ENCODE data around the gene CT45A1. TPM values are rescaled to one million over a fixed set of nuclear protein-coding genes. Genes with fewer than 3 reads are reported as not detected.
"Not testable (repeated sequence)": the region's sequence is repeated elsewhere in the genome, so short reads cannot be mapped to it uniquely, and the experiment has no call there.

Gene CT45A1
- polyA plus RNA-seq, 1 experiment, result not detected

- ChIA-PET CTCF (no interaction called here), POLR2A (no interaction called here)
- no peak for TF ChIP-seq CTCF (IDR thresholded peaks at IDR 0.05; ENCODE audit: low read depth, low read length)
- no peak overlapping the region for H3K4me3 ChIP-seq (ENCODE audit: low read depth, low read length)
- no peak overlapping the region for H3K27ac ChIP-seq (ENCODE audit: low read depth, low read length)
- no peaks in the 10 kb centered on the region for H3K27me3 ChIP-seq (ENCODE audit: control insufficient read depth, insufficient read depth, low read length)
- H3K9me3 ChIP-seq (ENCODE audit: control insufficient read depth, insufficient read depth, low read length), result no peaks in the 10 kb centered on the region
- DNase-seq (ENCODE audit: low read depth, low spot score), result no peak
Measured at GRCh38 chrX:135741192-135741715, 27.8 kb downstream of the CT45A1 start.

GRCh38 chrX:135744739-135745138 is 31.3 kb downstream of the CT45A1 start:
- POLR2A ChIA-PET; H3K27ac ChIP-seq (ENCODE audit: low read depth, low read length); DNase-seq (ENCODE audit: low read depth, low spot score); H3K4me3 ChIP-seq (ENCODE audit: low read depth, low read length); H3K27me3 ChIP-seq (ENCODE audit: control insufficient read depth, insufficient read depth, low read length); CTCF ChIA-PET; H3K9me3 ChIP-seq (ENCODE audit: control insufficient read depth, insufficient read depth, low read length): not testable (repeated sequence)

- H3K27me3 ChIP-seq (ENCODE audit: control insufficient read depth, insufficient read depth, low read length); H3K4me3 ChIP-seq (ENCODE audit: low read depth, low read length); H3K27ac ChIP-seq (ENCODE audit: low read depth, low read length); POLR2A ChIA-PET; DNase-seq (ENCODE audit: low read depth, low spot score); H3K9me3 ChIP-seq (ENCODE audit: control insufficient read depth, insufficient read depth, low read length); CTCF ChIA-PET: not testable (repeated sequence)
Measured at GRCh38 chrX:135768091-135768490, 54.7 kb downstream of the CT45A1 start, which contains the start of gene CT45A3. Gene CT45A3, minus strand, starts transcription at chrX:135768191. Its CDS starts 3,747 bp downstream, at chrX:135764444.

Small RNA genes lying within 50 kb of the gene (small RNA-seq; reads per million reads assigned to genes)
- gene AC240442.1 (ENCODE audit: insufficient read length, low read depth), result not detected

Other genes starting within 250 kb of the CT45A1 start
- 6.9 and 10.4 TPM in 2 replicates for gene INTS6L, start 193.0 kb upstream of the CT45A1 start, polyA plus RNA-seq (2011; rRNA removed)
- gene CT45A3, start 54.6 kb downstream of the CT45A1 start, polyA plus RNA-seq (2011; rRNA removed), result not detected in 2 replicates
- gene CT45A5, start 71.9 kb downstream of the CT45A1 start, polyA plus RNA-seq (2011; rRNA removed), result not detected in 2 replicates
- gene CT45A6, start 89.1 kb downstream of the CT45A1 start, polyA plus RNA-seq (2011; rRNA removed), result not detected in 2 replicates
- gene CT45A2, start 106.4 kb downstream of the CT45A1 start, polyA plus RNA-seq (2011; rRNA removed), result not detected in 2 replicates
- gene CT45A7, start 123.6 kb downstream of the CT45A1 start, polyA plus RNA-seq (2011; rRNA removed), result not detected in 2 replicates
- not detected in 2 replicates for gene CT45A8, start 140.9 kb downstream of the CT45A1 start, polyA plus RNA-seq (2011; rRNA removed)
- not detected in 2 replicates for gene CT45A9, start 158.2 kb downstream of the CT45A1 start, polyA plus RNA-seq (2011; rRNA removed)
- gene CT45A10, start 179.8 kb downstream of the CT45A1 start, polyA plus RNA-seq (2011; rRNA removed), result not detected in 2 replicates
- not detected in 2 replicates for gene SAGE1, start 180.1 kb downstream of the CT45A1 start, polyA plus RNA-seq (2011; rRNA removed)